Kidney epithelial cell (primary cell): ENCODE results near the gene ERVV-1. TPM values are rescaled to one million over a fixed set of nuclear protein-coding genes. Genes with fewer than 3 reads are reported as not detected.

Experiments
- DNase-seq: peaks from one replicate; pipeline ENCODE4 v3.0.0-alpha.2; 2010; ENCODE audit warnings: low read depth
- H3K27me3 ChIP-seq: 2 replicates; pipeline ENCODE4 v1.6.0; 2011; ENCODE audit warnings: low read length; ENCODE audit not compliant: control insufficient read depth, insufficient read depth
- H3K36me3 ChIP-seq: 2 replicates; pipeline ENCODE4 v1.5.1; 2011; ENCODE audit warnings: low read length; ENCODE audit not compliant: control insufficient read depth, insufficient read depth
- H3K4me3 ChIP-seq: 2 replicates; pipeline ENCODE4 v1.5.1; 2011; ENCODE audit warnings: low read depth, mild to moderate bottlenecking, control low read depth, low read length
- CTCF ChIP-seq: IDR thresholded peaks from 2 replicates; pipeline ENCODE4 v1.5.1; 2011; ENCODE audit warnings: mild to moderate bottlenecking, moderate library complexity, low read length, control low read depth, inconsistent platforms; ENCODE audit not compliant: insufficient read depth, poor library complexity, severe bottlenecking
- total RNA-seq: library from RNA; depleted of rRNA; stranded (reverse); fragments of >200 nt; gene quantifications from 2 replicates; pipeline ENCODE4 v1.2.3, GENCODE V29; 2015

Gene ERVV-1
- total RNA-seq, 1 donor from 2014 or later: not detected

DNA sequence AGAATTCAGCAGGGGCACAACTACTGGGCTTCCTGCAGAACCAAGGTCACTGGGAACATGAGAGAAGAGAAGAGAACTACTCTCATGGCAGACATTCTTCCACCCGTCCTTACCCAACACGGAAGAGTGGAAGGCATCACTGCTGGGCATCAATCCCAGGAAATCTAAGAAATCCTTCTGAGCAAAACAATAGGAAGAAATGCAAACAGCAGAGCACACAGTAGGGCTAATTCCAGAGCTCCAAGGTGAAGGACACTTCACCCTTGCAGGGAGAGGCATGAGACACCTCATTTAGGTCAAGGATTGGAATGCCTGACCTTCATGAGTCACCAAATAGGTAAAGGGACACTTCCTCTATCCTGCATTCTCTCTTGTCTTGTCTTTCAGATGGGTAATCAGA lies 33.7 kb downstream of the ERVV-1 start:
- no peaks in the 10 kb centered on the region for H3K36me3 ChIP-seq
- DNase-seq: no peak
- no peak overlapping the region for H3K4me3 ChIP-seq
- no peaks in the 10 kb centered on the region for H3K27me3 ChIP-seq
- TF ChIP-seq CTCF: no peak

- no peaks in the 10 kb centered on the region for H3K27me3 ChIP-seq
- DNase-seq: no peak
- H3K36me3 ChIP-seq: no peaks in the 10 kb centered on the region
- TF ChIP-seq CTCF: no peak
- no peak overlapping the region for H3K4me3 ChIP-seq
These were observed 41.4 kb downstream of the ERVV-1 start for GRCh38 chr19:53055117-53055516.

DNA sequence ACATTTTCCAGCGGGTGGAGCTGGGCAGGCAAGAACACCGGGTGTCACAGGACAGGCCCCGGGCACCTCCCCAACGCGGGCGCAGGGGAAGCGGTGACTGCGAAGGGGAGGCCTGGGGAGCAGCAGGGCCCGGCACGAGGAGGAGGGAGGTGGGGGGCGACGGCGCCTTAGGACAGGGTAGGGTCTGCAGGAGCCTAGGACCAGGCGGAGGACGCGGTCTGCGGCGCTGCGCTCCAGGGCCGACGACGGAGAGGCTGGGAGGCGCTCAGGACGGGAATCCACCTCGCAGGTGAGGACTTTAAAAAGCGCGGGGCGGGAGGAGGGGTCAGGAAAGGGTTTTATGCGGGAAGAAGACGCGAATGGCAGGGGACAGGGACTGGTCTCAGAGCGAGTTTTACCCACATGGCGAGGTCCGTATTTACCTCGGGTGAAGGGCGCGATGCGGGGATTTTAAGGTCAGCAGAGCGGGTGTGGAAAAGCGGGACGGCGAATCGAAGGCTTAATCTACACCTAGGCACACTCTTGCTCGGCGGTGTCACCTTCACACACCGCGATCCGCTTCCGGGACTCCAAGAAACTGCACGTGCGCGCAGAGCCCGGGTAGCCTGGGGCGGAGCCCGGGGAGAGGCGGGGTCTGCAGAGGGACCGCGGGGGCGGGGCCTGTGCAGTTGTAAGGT lies 44.3 kb downstream of the ERVV-1 start:
- no peak overlapping the region for H3K4me3 ChIP-seq
- H3K36me3 ChIP-seq: no peaks in the 10 kb centered on the region
- no peak for DNase-seq
- no peak for TF ChIP-seq CTCF
- no peaks in the 10 kb centered on the region for H3K27me3 ChIP-seq

Other genes with a start within 250 kb of the ERVV-1 start
- 6.1 and 17.9 TPM in 2 replicates for gene ZNF600, start 227.1 kb upstream of the ERVV-1 start, total RNA-seq
- 21.5 and 23.0 TPM in 2 replicates for gene ZNF28, start 192.3 kb upstream of the ERVV-1 start, total RNA-seq
- 30.9 and 42.5 TPM in 2 replicates for gene ZNF468, start 156.3 kb upstream of the ERVV-1 start, total RNA-seq
- 16.9 and 24.2 TPM in 2 replicates for gene ZNF320, start 116.3 kb upstream of the ERVV-1 start, total RNA-seq
- 4.3 and 5.4 TPM in 2 replicates for gene ZNF888, start 90.5 kb upstream of the ERVV-1 start, total RNA-seq
- 12.8 and 13.1 TPM in 2 replicates for gene ZNF816, start 51.0 kb upstream of the ERVV-1 start, total RNA-seq
- gene ERVV-2, start 30.8 kb downstream of the ERVV-1 start, total RNA-seq: not detected in 2 replicates
- gene ZNF160, start 89.5 kb downstream of the ERVV-1 start, total RNA-seq: 16.5 and 21.8 TPM in 2 replicates
- 3.6 and 3.9 TPM in 2 replicates for gene ZNF415, start 119.0 kb downstream of the ERVV-1 start, total RNA-seq
- gene ZNF347, start 145.1 kb downstream of the ERVV-1 start, total RNA-seq: 5.5 and 8.0 TPM in 2 replicates
- 2.9 and 5.8 TPM in 2 replicates for gene ZNF665, start 179.4 kb downstream of the ERVV-1 start, total RNA-seq
- gene ZNF677, start 241.0 kb downstream of the ERVV-1 start, total RNA-seq: 25.3 and 31.6 TPM in 2 replicates
- gene VN1R2, start 244.4 kb downstream of the ERVV-1 start, total RNA-seq: not detected in 2 replicates